Right lobe of liver (tissue), 6 donors: Measurements from ENCODE around the gene ADGRF3. TPM values are rescaled to one million over a fixed set of nuclear protein-coding genes. Genes with fewer than 3 reads are reported as not detected.

ENCODE experiments used
- ATAC-seq, 4 donors: fragments of 200-7000 bp; cut with Tn5 transposase; one replicate each; pipeline ENCODE4 v1.9.1; 2020; ENCODE audit warnings: mild to moderate bottlenecking in 4 of 4, moderate library complexity in 4 of 4
- DNase-seq, 3 donors: peaks; one replicate each; pipeline ENCODE4 v3.0.0-alpha.2; 2020
- H3K27ac ChIP-seq, 3 donors: fragments of 200-600 bp; one replicate each; pipeline ENCODE4 v1.8.0; 2022
- H3K27me3 ChIP-seq, 2 donors: fragments of 200-600 bp; one replicate each; pipeline ENCODE4 v1.8.0; 2022
- H3K36me3 ChIP-seq, 4 donors: fragments of 200-600 bp; sonication (generic) in 1 of 4; one replicate each; pipeline versions ENCODE4 v1.5.1 to v1.8.0; 2017 to 2022; ENCODE audit warnings: control low read depth in 1 of 4
- H3K4me1 ChIP-seq, 4 donors: fragments of 200-600 bp; sonication (generic) in 1 of 4; one replicate each; pipeline versions ENCODE4 v1.5.1 to v1.8.0; 2017 to 2022; ENCODE audit warnings: control low read depth in 1 of 4
- H3K4me3 ChIP-seq, 3 donors: fragments of 200-600 bp; one replicate each; pipeline ENCODE4 v1.8.0; 2022
- H3K9me3 ChIP-seq, 4 donors: fragments of 200-600 bp; sonication (generic) in 1 of 4; one replicate each; pipeline versions ENCODE4 v1.5.1 to v1.8.0; 2017 to 2022; ENCODE audit warnings: control low read depth in 1 of 4
- CTCF ChIP-seq, 4 donors: fragments of 200-600 bp in 3 of 4; fragments of 450-650 bp in 1 of 4; IDR thresholded peaks; one replicate each; pipeline versions ENCODE4 v1.5.1 to v1.8.0; 2016 to 2022; ENCODE audit warnings: antibody characterized with exemption in 4 of 4, mild to moderate bottlenecking in 2 of 4
- POLR2A ChIP-seq: fragments of 450-650 bp; IDR thresholded peaks from one replicate; pipeline ENCODE4 v1.6.1; 2017; ENCODE audit warnings: antibody characterized with exemption, mild to moderate bottlenecking
- WGBS: methylation state at CpG from one replicate; pipeline ENCODE4 v1.1.6; 2018; ENCODE audit warnings: low coverage, low lambda C conversion rate; ENCODE audit not compliant: insufficient coverage; ENCODE audit errors: missing lambda C conversion rate; 5-methylcytosine and 5-hydroxymethylcytosine counted together
- intact Hi-C, 2 donors: fragments of 100-400 bp; cut with DNase I; formaldehyde crosslinking; loops; one replicate each; pipeline versions ENCODE4 v1.11.2 to v1.14.1; 2022
- total RNA-seq, 6 experiments: library from RNA; depleted of rRNA in 2 of 6; stranded (reverse); fragments of >200 nt in 2 of 6; fragmentation: NEBNext Ultra II Directional in 3 of 6; extraction: Animal tissue kit (Norgen Biotek cat#: 25700) in 3 of 6; gene quantifications; one replicate each; pipeline versions ENCODE4 v1.1.0 to v1.2.4, GENCODE V29; 2016 to 2023
- donor health status: DM: no; HTN: yes; CAD: no.
- donor health status: DM: no; HTN: no; CAD: no.
- donor health status: DM: no; HTN: no; CAD: no.
- donor health status: DM: no; HTN: yes; CAD: no.
- donor health status: DM: no; HTN: yes; CAD: no.

ADGRF3 gene
- total RNA-seq, 6 experiments from 2014 or later: 0.07 to 0.51 (median 0.15) TPM; not detected in 3

- Histone ChIP-seq H3K27ac (no peak overlapping the region), H3K36me3 (no peaks in the 10 kb centered on the region), H3K4me1 (peaks cover 0 to 9% (median 4%) of the 10 kb centered on the region in 4 donors), H3K27me3 (no peaks in the 10 kb centered on the region), H3K4me3 (no peak overlapping the region), H3K9me3 (no peaks in the 10 kb centered on the region)
- WGBS: 90% methylated on average over 1 of the region's 1 CpG
- intact Hi-C loops: no loop called here
- DNase-seq (no peak), ATAC-seq (peak in 1 of 4 donors; percentile 17)
- TF ChIP-seq POLR2A (no peak), CTCF (IDR thresholded peaks at IDR 0.05) (no peak)
Observed at GRCh38 chr2:26352892-26353291, 6.3 kb upstream of the ADGRF3 start.

GRCh38 chr2:26351375-26352090 is 4.9 kb upstream of the ADGRF3 start:
- no peak for ATAC-seq
- H3K36me3 ChIP-seq: no peaks in the 10 kb centered on the region

GRCh38 chr2:26349690-26350089 is 3.1 kb upstream of the ADGRF3 start:
- Histone ChIP-seq H3K4me1 (peaks cover 0 to 20% (median 4%) of the 10 kb centered on the region in 4 donors), H3K27me3 (no peaks in the 10 kb centered on the region), H3K36me3 (no peaks in the 10 kb centered on the region), H3K27ac (no peak overlapping the region), H3K4me3 (no peak overlapping the region), H3K9me3 (no peaks in the 10 kb centered on the region)
- DNase-seq: no peak
- TF ChIP-seq POLR2A (no peak), CTCF (IDR thresholded peaks at IDR 0.05) (no peak)
- intact Hi-C loops: no loop called here
- no peak for ATAC-seq
- 100% methylated on average over 1 of the region's 3 CpGs for WGBS

More at GRCh38 chr2:26351375-26352090, 4.9 kb upstream of the ADGRF3 start:
- DNase-seq: no peak
- intact Hi-C loops: no loop called here
- Histone ChIP-seq H3K4me1 (peaks cover 0 to 18% (median 4%) of the 10 kb centered on the region in 4 donors), H3K4me3 (no peak overlapping the region), H3K27ac (no peak overlapping the region), H3K27me3 (no peaks in the 10 kb centered on the region), H3K9me3 (no peaks in the 10 kb centered on the region)
- 97% methylated on average over 8 of the region's 10 CpGs for WGBS
- no peak for TF ChIP-seq POLR2A
- no peak for TF ChIP-seq CTCF (IDR thresholded peaks at IDR 0.05)

- 6% methylated on average over 5 of the region's 5 CpGs for WGBS
- H3K27ac ChIP-seq: peak overlapping the region; percentile 93 to 97 (median 95)
Observed at GRCh38 chr2:26347286-26347865, 787 bp upstream of the ADGRF3 start.

More at GRCh38 chr2:26347286-26347865, 787 bp upstream of the ADGRF3 start:
- peaks cover 0 to 26% (median 4%) of the 10 kb centered on the region in 4 donors for H3K4me1 ChIP-seq
- TF ChIP-seq CTCF (IDR thresholded peaks at IDR 0.05): no peak
- no peak for TF ChIP-seq POLR2A
- DNase-seq (no peak), ATAC-seq (peak in 1 of 4 donors; percentile 9)
- H3K9me3 ChIP-seq: no peaks in the 10 kb centered on the region
- peak overlapping the region; percentile 89 to 93 (median 91) for H3K4me3 ChIP-seq
- intact Hi-C loops: no loop called here
- H3K36me3 ChIP-seq: no peaks in the 10 kb centered on the region
- no peaks in the 10 kb centered on the region for H3K27me3 ChIP-seq
